HepG2 (cell line): ENCODE data around the gene SHBG. TPM values are rescaled to one million over a fixed set of nuclear protein-coding genes. Genes with fewer than 3 reads are reported as not detected.

Experiments
- ATAC-seq: fragments of 200-7000 bp; cut with Tn5 transposase; 3 replicates; pipeline ENCODE4 v1.9.1; 2020; ENCODE audit warnings: mild to moderate bottlenecking, moderate library complexity
- BruUV-seq: library from RNA; stranded (reverse); fragments of 400-500 nt; replicated peaks from 2 replicates; lab custom pipeline; 2021; lab: Mats Ljungman, UMichigan
- CTCF ChIA-PET: fragments of 300-600 bp; formaldehyde crosslinking; extraction: SDS; loops from one replicate; lab custom pipeline; 2021; ENCODE audit warnings: low total read pairs, inconsistent platforms, low intra/inter-chr PET ratio; lab: Yijun Ruan, JAX
- POLR2A ChIA-PET: fragments of 350-600 bp; sonication (Branson Sonifier 250); formaldehyde crosslinking; loops from one replicate; lab custom pipeline; 2020; ENCODE audit warnings: antibody characterized with exemption, inconsistent platforms; lab: Yijun Ruan, JAX
- DNase-seq: peaks from one replicate; pipeline ENCODE4 v3.0.0-alpha.2; 2015; ENCODE audit warnings: low spot score
- FAIRE-seq: peaks from 3 replicates; lab custom pipeline; 2011; peaks lifted over from hg19 to GRCh38; lab: Jason Lieb, UNC
- H2AFZ ChIP-seq: one replicate; pipeline ENCODE4 v1.6.1; 2011; ENCODE audit warnings: low read length, inconsistent platforms
- H3K27ac ChIP-seq: fragments of 300-600 bp; 3 replicates; pipeline ENCODE4 v1.8.0; 2011; ENCODE audit warnings: mixed run types, mild to moderate bottlenecking, mixed read lengths, low read length, inconsistent platforms; ENCODE audit not compliant: insufficient read depth; ENCODE audit errors: extremely low read length
- H3K27me3 ChIP-seq, 2 experiments: fragments of 200-600 bp in 1 of 2; 2 replicates in 1 of 2; 3 replicates in 1 of 2; pipeline versions ENCODE4 v1.6.0 to v1.8.0; 2011; ENCODE audit warnings: low read length in 2 of 2, mild to moderate bottlenecking in 2 of 2, moderate library complexity in 2 of 2, inconsistent platforms in 1 of 2; ENCODE audit not compliant: insufficient read depth in 2 of 2, control insufficient read depth in 1 of 2
- H3K36me3 ChIP-seq, 2 experiments: fragments of 200-600 bp in 1 of 2; replicated peaks in 1 of 2; 2 replicates in 1 of 2; 3 replicates in 1 of 2; pipeline versions ENCODE4 v1.5.1 to v1.8.0; 2011; ENCODE audit warnings: low read length in 2 of 2, inconsistent platforms in 1 of 2; ENCODE audit not compliant: insufficient read depth in 2 of 2, control insufficient read depth in 1 of 2
- H3K4me1 ChIP-seq: 2 replicates; pipeline ENCODE4 v1.5.1; 2012; ENCODE audit warnings: low read length, inconsistent platforms; ENCODE audit not compliant: insufficient read depth
- H3K4me2 ChIP-seq: 2 replicates; pipeline ENCODE4 v1.6.0; 2011; ENCODE audit warnings: low read depth, low read length, inconsistent platforms
- H3K4me3 ChIP-seq, 3 experiments: fragments of 200-600 bp in 1 of 3; sonication (generic), shearing (Covaris generic) in 1 of 3; replicated peaks in 1 of 3; 2 replicates each; pipeline ENCODE4 v1.5.1; 2011 to 2016; ENCODE audit warnings: low read length in 3 of 3, inconsistent platforms in 2 of 3, low read depth in 2 of 3, mild to moderate bottlenecking in 2 of 3, control low read depth in 1 of 3, mixed read lengths in 1 of 3; ENCODE audit not compliant: insufficient read depth in 1 of 3
- H3K79me2 ChIP-seq: one replicate; pipeline ENCODE4 v1.6.1; 2011; ENCODE audit warnings: low read length, inconsistent platforms; ENCODE audit not compliant: insufficient read depth
- H3K9ac ChIP-seq: 2 replicates; pipeline ENCODE4 v1.6.0; 2011; ENCODE audit warnings: mild to moderate bottlenecking, low read depth, low read length, inconsistent platforms; ENCODE audit not compliant: insufficient read depth
- H3K9me3 ChIP-seq: 2 replicates; pipeline ENCODE4 v1.5.1; 2012; ENCODE audit warnings: mild to moderate bottlenecking, low read length
- H4K20me1 ChIP-seq: 2 replicates; pipeline ENCODE4 v1.6.0; 2011; ENCODE audit warnings: inconsistent platforms, mild to moderate bottlenecking, low read length, moderate library complexity; ENCODE audit not compliant: insufficient read depth
- ARID4A ChIP-seq: sonication (generic); formaldehyde crosslinking; IDR thresholded peaks from 2 replicates; pipeline ENCODE4 v1.5.0; 2020; ENCODE audit warnings: mild to moderate bottlenecking, missing genetic modification reagents, borderline replicate concordance
- ARNT2 ChIP-seq: sonication (generic); formaldehyde crosslinking; IDR thresholded peaks from 2 replicates; pipeline ENCODE4 v1.8.0; 2022; ENCODE audit warnings: mild to moderate bottlenecking, low read depth, missing genetic modification reagents, moderate library complexity
- IRF2 ChIP-seq: IDR thresholded peaks from 2 replicates; pipeline ENCODE4 v1.6.1; 2018; ENCODE audit warnings: missing genetic modification reagents, missing compliant biosample characterization
- JUND ChIP-seq: sonication (generic); formaldehyde crosslinking; IDR thresholded peaks from 2 replicates; pipeline ENCODE4 v1.8.0; 2022; ENCODE audit warnings: mild to moderate bottlenecking, missing genetic modification reagents
- MTF1 ChIP-seq: sonication (generic); formaldehyde crosslinking; IDR thresholded peaks from 2 replicates; pipeline ENCODE4 v1.5.0; 2020; ENCODE audit warnings: missing genetic modification reagents
- NFE2 ChIP-seq: sonication (generic); formaldehyde crosslinking; IDR thresholded peaks from 2 replicates; pipeline ENCODE4 v1.4.0; 2020; ENCODE audit warnings: missing genetic modification reagents
- YEATS2 ChIP-seq: sonication (generic); formaldehyde crosslinking; IDR thresholded peaks from 2 replicates; pipeline ENCODE4 v1.4.0; 2020; ENCODE audit warnings: missing genetic modification reagents, borderline replicate concordance
- ZNF768 ChIP-seq: sonication (generic); formaldehyde crosslinking; IDR thresholded peaks from 2 replicates; pipeline ENCODE4 v1.4.0; 2020; ENCODE audit warnings: missing genetic modification reagents
- ZZZ3 ChIP-seq: sonication (generic); formaldehyde crosslinking; IDR thresholded peaks from 2 replicates; pipeline ENCODE4 v1.4.0; 2020; ENCODE audit warnings: missing genetic modification reagents, mild to moderate bottlenecking, borderline replicate concordance
- WGBS: methylation state at CpG from one replicate; pipeline ENCODE4 v1.1.6; 2017; ENCODE audit warnings: low lambda C conversion rate; 5-methylcytosine and 5-hydroxymethylcytosine counted together
- in situ Hi-C: cut with HindIII; loops from 2 replicates; pipeline ENCODE4 v1.10.0; 2017; ENCODE audit warnings: low pct_unique_long_range_greater_than_20kb; ENCODE audit not compliant: extremely low pct_ligation_motif_present
- intact Hi-C: fragments of 100-400 bp; cut with micrococcal nuclease; formaldehyde crosslinking; loops from one replicate; pipeline ENCODE4 v1.10.0; 2022; ENCODE audit not compliant: unreplicated experiment
- polyA plus RNA-seq, 8 experiments: library from polyadenylated mRNA; depleted of rRNA in 3 of 8; stranded (reverse) in 7 of 8; unstranded in 1 of 8; fragments of >200 nt; fragmentation: Illumina TruSeq in 4 of 8; extraction: Trizol in 4 of 8; gene quantifications; 2 replicates each; pipeline versions ENCODE4 v1.2.1 to v1.2.3, GENCODE V29; 2011 to 2016; ENCODE audit warnings: low read depth in 4 of 8, missing spikeins in 1 of 8, mixed read lengths in 1 of 8; ENCODE audit not compliant: insufficient read depth in 1 of 8
- total RNA-seq, 5 experiments: library from RNA; depleted of rRNA; stranded (reverse); fragments of >200 nt; fragmentation: Illumina TruSeq; extraction: Trizol; gene quantifications; 2 replicates each; pipeline ENCODE4 v1.2.3, GENCODE V29; 2016; ENCODE audit warnings: low read depth in 1 of 5
- TF ChIP-seq, protein P1 (sequence below): sonication (generic); formaldehyde crosslinking; IDR thresholded peaks from 2 replicates; pipeline ENCODE4 v1.4.0; 2020; ENCODE audit warnings: mild to moderate bottlenecking, missing genetic modification reagents

The SHBG gene
- total and polyA plus RNA-seq, 2 of the 13 experiments (the other 11 are each of a cell fraction or from before 2014, with no cell fraction given), result 4.0 to 6.1 TPM

GRCh38 chr17:7626956-7627249, 3.0 kb upstream of the SHBG start:
- no peak for FAIRE-seq
- TSS peak; percentile 90 for BruUV-seq
- ATAC-seq, result no peak
- no peaks in the 10 kb centered on the region for H3K9me3 ChIP-seq
- no peaks in the 10 kb centered on the region; a peak in 1 of 5 replicates for H3K27me3 ChIP-seq
- POLR2A ChIA-PET, result interaction anchor here (1.0 to 3.2 kb wide), 13 partner anchors 9 to 368 kb away, joined by 3 to 63 read pairs (median 8); partner anchors contain the start of genes ATP1B2, FXR2, MPDU1 and TP53
- in situ Hi-C loops, result no loop called here
- TF ChIP-seq ARNT2 (0 out of 2 replicates have a peak, but pooled peaks have one; percentile 3), ZZZ3 (CRISPR knock-in tag) (no peak)
- TF ChIP-seq, all 625 proteins: peak for 1
- H4K20me1 ChIP-seq, result no peaks in the 10 kb centered on the region
- intact Hi-C loops, result no loop called here
- WGBS, result 10% methylated on average over 6 of the region's 6 CpGs
- no peak for DNase-seq
- H3K4me3 ChIP-seq, result peak overlapping the region; percentile 82 to 92 (median 89)
- peak overlapping the region; percentile 92 for H3K9ac ChIP-seq
- peak overlapping the region; percentile 96 for H3K27ac ChIP-seq
- H3K36me3 ChIP-seq, result no peaks in the 10 kb centered on the region
- peaks cover 15% of the 10 kb centered on the region for H3K79me2 ChIP-seq
- CTCF ChIA-PET, result no interaction called here
- peak overlapping the region; percentile 90 for H3K4me2 ChIP-seq
- H3K4me1 ChIP-seq, result peaks cover 67% of the 10 kb centered on the region
- no peak overlapping the region for H2AFZ ChIP-seq

DNA sequence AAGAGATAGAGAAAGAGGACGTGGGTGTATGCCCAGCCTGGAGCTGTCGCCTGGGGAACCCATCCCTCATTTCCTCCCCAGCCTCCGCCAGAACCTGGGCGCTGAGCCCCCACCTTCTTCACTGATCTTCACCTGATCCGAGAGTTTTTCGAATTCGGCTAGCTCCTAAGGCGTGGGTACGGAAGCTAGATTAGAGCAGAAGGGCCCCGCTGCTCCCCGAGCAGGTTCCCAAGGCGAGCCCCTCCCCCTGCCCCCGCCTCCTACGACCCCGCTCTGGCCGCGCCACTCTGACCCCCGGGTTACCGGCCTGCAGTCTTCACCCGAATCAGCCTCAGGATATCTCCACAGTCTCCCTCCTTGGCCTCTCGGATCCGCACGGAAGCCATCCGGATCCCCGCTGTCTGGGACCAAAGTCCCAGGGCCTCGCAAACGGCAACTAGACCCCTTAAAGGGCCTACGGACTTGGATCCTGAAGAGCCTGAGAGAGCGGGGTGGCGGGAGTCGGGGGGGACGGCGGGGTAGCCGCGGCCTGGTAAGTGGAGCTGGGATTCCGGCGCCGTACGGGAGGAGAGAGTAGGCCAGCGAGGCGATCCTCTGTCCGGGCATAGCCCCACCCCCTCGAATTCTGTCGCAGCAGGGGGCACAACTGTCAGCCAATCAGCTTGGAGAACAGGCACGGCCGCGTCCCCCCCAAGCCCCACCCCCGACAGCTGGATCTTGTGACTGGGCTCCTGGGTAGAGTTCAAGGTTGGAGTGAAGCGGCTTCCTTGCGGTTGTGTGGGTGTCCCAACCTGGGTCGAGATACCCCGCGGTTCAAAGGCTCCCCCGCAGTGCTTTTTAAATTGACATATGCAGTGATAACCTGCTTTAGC, 2.4 kb upstream of the SHBG start, which contains the start of gene SAT2:
Gene SAT2, minus strand, starts transcription at position 572 of the 872 bp plus-strand sequence. Its CDS starts 186 bp downstream, at position 386.
- under 1% methylated on average over 27 of the region's 54 CpGs for WGBS
- Histone ChIP-seq H3K27me3 (no peaks in the 10 kb centered on the region; a peak in 1 of 5 replicates), H3K4me3 (peak within 1 kb of the TSS; percentile 82 to 92 (median 89)), H3K27ac (peak within 1 kb of the TSS; percentile 96), H3K79me2 (peaks cover 15% of the 10 kb centered on the region), H3K9me3 (no peaks in the 10 kb centered on the region), H2AFZ (no peak within 1 kb of the TSS), H3K4me1 (peaks cover 73% of the 10 kb centered on the region), H3K4me2 (peak within 1 kb of the TSS; percentile 90), H4K20me1 (no peaks in the 10 kb centered on the region), H3K36me3 (no peaks in the 10 kb centered on the region), H3K9ac (peak within 1 kb of the TSS; percentile 92)
- POLR2A ChIA-PET, result interaction anchor here (0.7 to 3.2 kb wide), 26 partner anchors 9 to 592 kb away, joined by 3 to 63 read pairs (median 5); partner anchors contain the start of genes ATP1B2, CD68, FXR2 and MPDU1
- ATAC-seq, result peak; percentile 85
- BruUV-seq, result no TSS peak
- intact Hi-C loops (no loop called here), in situ Hi-C loops (no loop called here)
- DNase-seq, result peak; percentile 95
- CTCF ChIA-PET, result no interaction called here
- peak; percentile 83 for FAIRE-seq
- no peak for TF ChIP-seq JUND (CRISPR knock-in tag)
- 0 out of 2 replicates have a peak, but pooled peaks have one; percentile 10 for TF ChIP-seq ZNF768 (CRISPR knock-in tag)
- TF ChIP-seq, protein P1, sequence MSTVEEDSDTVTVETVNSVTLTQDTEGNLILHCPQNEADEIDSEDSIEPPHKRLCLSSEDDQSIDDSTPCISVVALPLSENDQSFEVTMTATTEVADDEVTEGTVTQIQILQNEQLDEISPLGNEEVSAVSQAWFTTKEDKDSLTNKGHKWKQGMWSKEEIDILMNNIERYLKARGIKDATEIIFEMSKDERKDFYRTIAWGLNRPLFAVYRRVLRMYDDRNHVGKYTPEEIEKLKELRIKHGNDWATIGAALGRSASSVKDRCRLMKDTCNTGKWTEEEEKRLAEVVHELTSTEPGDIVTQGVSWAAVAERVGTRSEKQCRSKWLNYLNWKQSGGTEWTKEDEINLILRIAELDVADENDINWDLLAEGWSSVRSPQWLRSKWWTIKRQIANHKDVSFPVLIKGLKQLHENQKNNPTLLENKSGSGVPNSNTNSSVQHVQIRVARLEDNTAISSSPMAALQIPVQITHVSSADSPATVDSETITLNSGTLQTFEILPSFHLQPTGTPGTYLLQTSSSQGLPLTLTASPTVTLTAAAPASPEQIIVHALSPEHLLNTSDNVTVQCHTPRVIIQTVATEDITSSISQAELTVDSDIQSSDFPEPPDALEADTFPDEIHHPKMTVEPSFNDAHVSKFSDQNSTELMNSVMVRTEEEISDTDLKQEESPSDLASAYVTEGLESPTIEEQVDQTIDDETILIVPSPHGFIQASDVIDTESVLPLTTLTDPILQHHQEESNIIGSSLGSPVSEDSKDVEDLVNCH (CRISPR knock-in tag), result no peak
- TF ChIP-seq ARID4A (CRISPR knock-in tag), result peak; percentile 73
- no peak for TF ChIP-seq IRF2 (CRISPR knock-in tag)
- no peak for TF ChIP-seq NFE2 (CRISPR knock-in tag)
- TF ChIP-seq MTF1 (CRISPR knock-in tag), result no peak
- TF ChIP-seq YEATS2 (CRISPR knock-in tag), result peak; percentile 55; the same call in 1 of the 2 replicates
